GM21515 (cell line): ENCODE measurements around the gene ANGPTL3.
"Not testable (repeated sequence)": the region's sequence is repeated elsewhere in the genome, so short reads cannot be mapped to it uniquely, and the experiment has no call there.

Experiments
- ATAC-seq: cut with Tn5 transposase; IDR thresholded peaks from one replicate; pipeline ENCODE4 v1.9.1; 2021; ENCODE audit not compliant: unreplicated experiment

Gene ANGPTL3, protein sequence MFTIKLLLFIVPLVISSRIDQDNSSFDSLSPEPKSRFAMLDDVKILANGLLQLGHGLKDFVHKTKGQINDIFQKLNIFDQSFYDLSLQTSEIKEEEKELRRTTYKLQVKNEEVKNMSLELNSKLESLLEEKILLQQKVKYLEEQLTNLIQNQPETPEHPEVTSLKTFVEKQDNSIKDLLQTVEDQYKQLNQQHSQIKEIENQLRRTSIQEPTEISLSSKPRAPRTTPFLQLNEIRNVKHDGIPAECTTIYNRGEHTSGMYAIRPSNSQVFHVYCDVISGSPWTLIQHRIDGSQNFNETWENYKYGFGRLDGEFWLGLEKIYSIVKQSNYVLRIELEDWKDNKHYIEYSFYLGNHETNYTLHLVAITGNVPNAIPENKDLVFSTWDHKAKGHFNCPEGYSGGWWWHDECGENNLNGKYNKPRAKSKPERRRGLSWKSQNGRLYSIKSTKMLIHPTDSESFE

GRCh38 chr1:62597281-62597680 is at the start of gene ANGPTL3:
Gene ANGPTL3, plus strand, starts transcription at chr1:62597520. Its CDS starts 47 bp downstream, at chr1:62597567.
- no peak for ATAC-seq

- no peak for ATAC-seq
Measured at GRCh38 chr1:62561306-62561705, 36.0 kb upstream of the ANGPTL3 start.

DNA sequence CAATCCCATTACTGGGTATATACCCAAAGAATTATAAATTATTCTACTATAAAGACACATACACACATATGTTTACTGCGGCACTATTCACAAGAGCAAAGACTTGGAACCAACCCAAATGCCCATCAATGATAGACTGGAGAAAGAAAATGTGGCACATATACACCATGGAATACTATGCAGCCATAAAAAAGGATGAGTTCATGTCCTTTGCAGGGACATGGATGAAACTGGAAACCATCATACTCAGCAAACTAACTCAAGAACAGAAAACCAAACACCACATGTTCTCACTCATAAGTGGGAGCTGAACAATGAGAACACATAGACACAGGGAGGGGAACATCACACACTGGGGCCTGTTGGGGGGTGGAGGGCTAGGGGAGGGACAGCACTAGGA is 30.1 kb upstream of the ANGPTL3 start:
- not testable (repeated sequence) for ATAC-seq

- ATAC-seq, result not testable (repeated sequence)
Measured at GRCh38 chr1:62567926-62568325, 29.4 kb upstream of the ANGPTL3 start.

DNA sequence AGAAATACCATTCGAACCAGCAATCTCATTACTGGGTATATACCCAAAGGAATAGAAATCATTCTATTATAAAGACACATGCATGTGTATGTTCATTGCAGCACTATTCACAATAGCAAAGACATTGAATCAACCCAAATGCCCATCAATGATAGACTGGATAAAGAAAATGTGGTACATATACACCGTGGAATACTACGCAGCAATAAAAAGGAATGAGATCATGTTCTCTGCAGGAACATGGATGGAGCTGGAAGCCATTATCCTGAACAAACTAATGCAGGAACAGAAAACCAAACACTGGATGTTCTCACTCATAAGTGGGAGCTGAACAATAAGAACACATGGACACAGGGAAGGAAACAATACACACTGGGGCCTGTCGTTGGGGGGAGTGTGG is 25.8 kb upstream of the ANGPTL3 start:
- ATAC-seq, result not testable (repeated sequence)

DNA sequence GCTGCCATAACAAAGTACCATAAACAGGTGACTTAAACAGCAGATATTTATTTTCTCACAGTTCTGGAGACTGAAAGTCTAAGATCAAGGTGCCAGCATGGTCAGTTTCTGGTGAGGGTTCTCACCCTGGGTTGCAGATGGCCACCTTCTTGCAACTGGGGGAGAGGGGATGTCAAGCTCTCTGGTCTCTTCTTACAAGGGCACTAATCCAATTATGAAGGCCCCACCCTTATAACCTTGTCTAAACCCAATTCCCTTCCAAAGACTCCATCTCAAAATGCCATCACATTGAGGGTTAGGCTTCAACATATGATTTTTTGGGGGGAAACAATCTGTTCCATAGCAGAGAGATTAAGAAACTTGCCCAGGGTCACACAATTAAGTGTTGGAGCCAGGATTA is 24.8 kb upstream of the ANGPTL3 start:
- no peak for ATAC-seq

DNA sequence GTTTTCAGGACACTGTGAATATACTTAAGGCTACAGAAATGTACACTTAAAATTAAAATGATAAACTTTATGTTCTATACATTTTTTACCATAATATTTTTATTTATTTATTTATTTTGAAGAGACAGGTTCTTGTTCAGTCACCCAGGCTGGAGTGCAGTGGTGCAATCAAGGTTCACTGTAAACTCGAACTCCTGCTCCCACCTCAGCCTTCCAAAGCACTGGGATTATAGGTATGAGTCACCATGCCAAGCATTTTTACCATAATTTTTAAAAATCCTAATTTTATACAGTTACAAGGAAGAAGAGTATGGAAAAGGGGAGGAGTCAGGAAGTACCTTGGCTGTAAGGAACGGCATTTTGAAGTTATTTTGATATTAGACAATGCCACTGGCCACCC is 23.6 kb upstream of the ANGPTL3 start:
- no peak for ATAC-seq

DNA sequence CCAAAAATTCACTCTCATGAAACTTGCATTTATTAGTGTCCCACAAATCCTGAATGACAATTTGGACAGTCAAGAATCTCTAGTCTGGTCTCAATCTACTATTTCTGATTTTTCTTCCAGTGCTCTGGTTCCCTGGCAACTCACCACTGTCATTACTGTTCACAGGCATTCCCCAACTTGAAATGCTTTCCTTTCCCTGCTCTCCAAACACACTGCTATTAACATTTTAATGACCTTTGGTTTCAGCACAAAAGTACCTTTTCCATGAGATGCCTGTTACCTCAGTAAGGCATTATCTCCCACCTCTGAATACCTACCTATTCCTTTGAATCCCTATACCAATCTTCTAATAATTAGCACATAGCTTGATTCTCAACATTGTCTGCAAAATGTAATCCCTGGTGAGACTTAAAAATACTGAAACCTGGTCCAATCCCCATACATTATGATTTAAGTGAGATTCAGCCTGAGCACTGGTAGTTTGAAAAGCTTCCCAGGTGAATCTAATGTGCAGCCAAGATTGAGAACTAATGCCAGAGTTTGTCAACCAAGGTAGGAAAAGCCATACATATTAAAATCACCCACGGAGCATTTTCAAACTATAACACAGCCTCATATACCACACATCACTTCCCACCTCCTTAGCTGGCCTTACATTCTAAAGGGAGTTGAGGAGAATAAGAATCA is 11.7 kb upstream of the ANGPTL3 start:
- no peak for ATAC-seq

GRCh38 chr1:62588000-62588399 is 9.3 kb upstream of the ANGPTL3 start:
- no peak for ATAC-seq

GRCh38 chr1:62589321-62589720 is 8.0 kb upstream of the ANGPTL3 start:
- no peak for ATAC-seq

DNA sequence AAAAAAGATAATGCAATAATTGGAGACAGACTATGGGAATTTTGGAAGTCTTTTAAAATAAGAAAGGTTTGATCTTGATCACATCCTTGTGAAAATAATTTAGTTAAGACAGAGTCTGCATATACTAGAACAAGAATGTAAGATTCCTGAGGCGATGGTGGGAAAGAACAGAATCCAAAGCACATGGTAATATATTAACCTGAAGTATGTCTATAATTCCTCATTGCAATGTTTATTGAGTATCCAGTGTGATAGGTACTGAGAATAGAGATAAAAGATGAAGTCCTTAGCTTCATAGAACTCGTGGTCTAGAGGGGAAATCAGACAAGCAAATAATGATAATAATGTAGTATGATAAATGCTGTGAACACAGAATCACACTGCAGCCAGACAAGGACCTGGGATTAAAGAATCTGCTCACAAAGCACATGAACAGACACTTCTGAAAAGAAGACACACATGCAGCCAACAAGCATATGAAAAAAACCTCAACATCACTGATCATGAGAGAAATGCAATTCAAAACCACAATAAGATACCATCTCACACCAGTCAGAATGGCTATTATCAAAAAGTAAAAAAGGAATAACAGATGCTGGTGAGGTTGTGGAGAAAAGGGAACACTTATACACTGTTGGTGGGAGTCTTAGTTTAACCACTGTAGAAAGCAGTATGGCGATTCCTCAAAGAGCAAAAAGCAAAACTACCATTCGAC is 6.9 kb upstream of the ANGPTL3 start:
- ATAC-seq, result no peak

- no peak for ATAC-seq
Measured at GRCh38 chr1:62590970-62591368, 6.4 kb upstream of the ANGPTL3 start.

GRCh38 chr1:62593825-62594394 is 3.4 kb upstream of the ANGPTL3 start:
- no peak for ATAC-seq

- no peak for ATAC-seq
Measured at GRCh38 chr1:62595647-62596046, 1.7 kb upstream of the ANGPTL3 start.

DNA sequence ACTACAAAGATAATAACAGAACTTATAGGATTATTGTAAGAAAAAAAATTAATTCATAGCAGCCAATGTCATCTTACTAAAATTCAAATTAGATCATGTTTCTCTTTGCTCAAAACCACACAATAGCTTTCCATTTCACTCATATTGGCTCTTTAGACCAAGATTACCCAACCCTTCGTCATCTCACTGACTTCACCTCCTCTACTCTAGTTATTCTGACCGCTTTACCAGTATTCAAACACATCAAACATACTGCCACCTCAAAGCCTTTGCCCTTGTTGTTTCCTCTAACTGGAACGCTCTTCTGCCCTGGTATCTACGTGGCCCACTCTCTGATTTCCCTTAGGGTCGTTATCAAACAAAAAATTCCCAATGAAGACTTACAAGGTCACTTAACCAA is 1.7 kb downstream of the ANGPTL3 start:
- no peak for ATAC-seq

DNA sequence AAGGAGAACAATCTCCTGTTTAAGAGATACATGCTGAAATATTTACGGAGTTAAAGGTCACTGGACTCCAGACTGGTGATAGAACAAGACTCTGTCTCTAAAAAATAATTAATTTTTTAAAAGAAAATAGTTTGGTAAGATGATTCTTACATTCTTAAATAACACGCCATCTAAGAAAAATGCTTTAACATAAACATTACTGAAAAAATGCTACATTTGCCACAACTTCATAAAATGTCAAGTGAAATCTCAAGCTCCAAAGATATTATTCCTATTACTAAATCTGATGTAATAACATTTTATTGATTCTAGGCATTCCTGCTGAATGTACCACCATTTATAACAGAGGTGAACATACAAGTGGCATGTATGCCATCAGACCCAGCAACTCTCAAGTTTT is 4.1 kb downstream of the ANGPTL3 start:
- ATAC-seq, result no peak

GRCh38 chr1:62608905-62609304 is 11.6 kb downstream of the ANGPTL3 start:
- ATAC-seq, result no peak

DNA sequence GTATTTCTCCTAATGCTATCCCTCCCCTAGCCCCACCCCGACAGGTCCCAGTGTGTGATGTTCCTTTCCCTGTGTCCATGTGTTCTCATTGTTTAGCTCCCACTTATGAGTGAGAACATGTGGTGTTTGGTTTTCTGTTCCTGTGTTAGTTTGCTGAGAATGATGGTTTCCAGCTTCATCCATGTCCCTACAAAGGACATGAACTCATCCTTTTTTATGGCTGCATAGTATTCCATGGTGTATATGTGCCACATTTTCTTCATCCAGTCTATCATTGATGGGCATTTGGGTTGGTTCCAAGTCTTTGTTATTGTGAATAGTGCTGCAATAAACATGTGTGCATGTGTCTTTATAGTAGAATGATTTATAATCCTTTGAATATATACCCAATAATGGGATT is 13.3 kb downstream of the ANGPTL3 start:
- not testable (repeated sequence) for ATAC-seq

GRCh38 chr1:62612770-62613169 is 15.4 kb downstream of the ANGPTL3 start:
- ATAC-seq, result no peak

DNA sequence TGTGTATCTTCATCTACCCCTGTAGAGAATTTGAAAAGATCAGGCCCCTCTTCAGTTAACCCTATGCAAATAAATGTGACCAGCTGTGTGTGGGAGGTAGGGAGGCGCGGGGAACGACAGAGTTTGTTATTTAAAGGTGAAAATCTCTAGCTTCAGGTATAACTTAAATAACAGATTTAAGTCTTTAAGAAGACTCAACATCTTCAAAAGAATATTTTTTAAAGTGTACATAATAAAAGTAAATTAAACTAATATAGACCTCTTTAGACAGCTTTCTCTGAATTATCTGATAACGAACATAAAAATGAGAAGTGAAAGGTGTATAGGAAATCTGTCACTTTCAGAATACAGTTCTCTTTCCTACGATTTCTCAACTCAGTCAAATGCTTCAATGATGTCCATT is 16.0 kb downstream of the ANGPTL3 start:
- peak; percentile 93 for ATAC-seq

- ATAC-seq, result no peak
Measured at GRCh38 chr1:62613890-62614289, 16.6 kb downstream of the ANGPTL3 start.
